Gastrocnemius medialis (tissue), 4 donors: Measurements from ENCODE around the gene XKR8. TPM values are rescaled to one million over a fixed set of nuclear protein-coding genes. Genes with fewer than 3 reads are reported as not detected.

ENCODE experiments used
- ATAC-seq, 2 donors: fragments of 150-250 bp; one replicate each; pipeline ENCODE4 v1.9.1; 2016
- DNase-seq, 2 donors: peaks; one replicate each; pipeline ENCODE4 v3.0.0-alpha.2; 2019
- H3K27ac ChIP-seq, 4 donors: fragments of 200-600 bp; sonication (generic); 1 replicate in 1 of 4; 2 replicates in 3 of 4; pipeline ENCODE4 v1.5.1; 2016 to 2018; ENCODE audit warnings: mild to moderate bottlenecking in 2 of 4, moderate library complexity in 1 of 4
- H3K27me3 ChIP-seq, 3 donors: fragments of 200-600 bp; sonication (generic) in 2 of 3; 1 replicate in 1 of 3; 2 replicates in 2 of 3; pipeline versions ENCODE4 v1.5.1 to v1.6.0; 2016 to 2019; ENCODE audit warnings: mild to moderate bottlenecking in 1 of 3, moderate library complexity in 1 of 3
- H3K36me3 ChIP-seq, 2 donors: fragments of 200-600 bp; sonication (generic) in 1 of 2; one replicate each; pipeline ENCODE4 v1.5.1; 2017 to 2018
- H3K4me1 ChIP-seq, 2 donors: fragments of 200-600 bp; sonication (generic) in 1 of 2; one replicate each; pipeline ENCODE4 v1.5.1; 2016 to 2017; ENCODE audit warnings: mild to moderate bottlenecking in 2 of 2
- H3K4me3 ChIP-seq, 4 donors: fragments of 200-600 bp; sonication (generic) in 3 of 4; 1 replicate in 1 of 4; 2 replicates in 3 of 4; pipeline ENCODE4 v1.5.1; 2016 to 2019; ENCODE audit warnings: mild to moderate bottlenecking in 2 of 4
- H3K9me3 ChIP-seq, 3 donors: fragments of 200-600 bp; sonication (generic) in 2 of 3; 1 replicate in 1 of 3; 2 replicates in 2 of 3; pipeline ENCODE4 v1.5.1; 2016 to 2019
- CTCF ChIP-seq, 5 experiments: fragments of 450-650 bp in 3 of 5; fragments of 200-600 bp in 2 of 5; sonication (generic) in 2 of 5; IDR thresholded peaks in 4 of 5; conservative IDR thresholded peaks in 1 of 5; 1 replicate in 4 of 5; 2 replicates in 1 of 5; pipeline ENCODE4 v1.5.1; 2016 to 2019; ENCODE audit warnings: antibody characterized with exemption in 5 of 5, mild to moderate bottlenecking in 3 of 5, moderate library complexity in 3 of 5
- POLR2A ChIP-seq, 2 donors: fragments of 450-650 bp; IDR thresholded peaks; one replicate each; pipeline ENCODE4 v1.6.1; 2017; ENCODE audit warnings: antibody characterized with exemption in 2 of 2, mild to moderate bottlenecking in 2 of 2, moderate library complexity in 2 of 2
- in situ Hi-C, 4 donors: fragments of 200-750 bp; cut with MboI; loops; one replicate each; pipeline versions ENCODE4 v1.15.0 to v1.8.0; 2017; ENCODE audit warnings: low sequenced_read_pairs in 4 of 4
- intact Hi-C: fragments of 100-400 bp; cut with DNase I; formaldehyde crosslinking; loops from one replicate; pipeline ENCODE4 v1.15.1; 2023; ENCODE audit warnings: low total_unique reads
- total RNA-seq, 4 donors: library from RNA; depleted of rRNA; stranded (reverse); fragments of >200 nt; gene quantifications; one replicate each; pipeline versions ENCODE4 v1.1.0 to v1.2.3, GENCODE V29; 2016

XKR8 gene
- total RNA-seq, 4 donors from 2014 or later: 3.8 to 7.4 (median 5.4) TPM

- H3K27me3 ChIP-seq: no peaks in the 10 kb centered on the region
- H3K4me1 ChIP-seq: peaks cover 9 to 11% of the 10 kb centered on the region in 2 donors
- DNase-seq: no peak
- H3K9me3 ChIP-seq: no peaks in the 10 kb centered on the region
- no peak for ATAC-seq
- intact Hi-C loops: no loop called here
- TF ChIP-seq CTCF (IDR thresholded peaks at IDR 0.05 in 4 of 5, conservative IDR thresholded peaks at IDR 0.05 in 1 of 5) (no peak), POLR2A (IDR thresholded peaks at IDR 0.05) (no peak)
- H3K27ac ChIP-seq: no peak overlapping the region
- in situ Hi-C loops: no loop called here
- no peaks in the 10 kb centered on the region for H3K36me3 ChIP-seq
- no peak overlapping the region for H3K4me3 ChIP-seq
These were observed 1.3 kb upstream of the XKR8 start for GRCh38 chr1:27958513-27958912.

GRCh38 chr1:27960762-27961645 lies 1.2 kb downstream of the XKR8 start:
- in situ Hi-C loops (no loop called here), intact Hi-C loops (loop anchor here (2.0 to 5.0 kb wide), 2 partner anchors 18 to 104 kb away; no protein-coding TSS in a partner anchor)
- no peak for TF ChIP-seq POLR2A (IDR thresholded peaks at IDR 0.05)
- TF ChIP-seq CTCF (IDR thresholded peaks at IDR 0.05 in 4 of 5, conservative IDR thresholded peaks at IDR 0.05 in 1 of 5): no peak
- DNase-seq (no peak), ATAC-seq (peak in 1 of 2 donors; percentile 23)
- H3K27me3 ChIP-seq: no peaks in the 10 kb centered on the region
- H3K9me3 ChIP-seq: no peaks in the 10 kb centered on the region
- H3K4me3 ChIP-seq: peak overlapping the region in 3 of 4 donors; percentile 61 to 86 (median 71)
- peak overlapping the region; percentile 78 to 87 (median 82) for H3K27ac ChIP-seq
- H3K4me1 ChIP-seq: peaks cover 9 to 11% of the 10 kb centered on the region in 2 donors
- H3K36me3 ChIP-seq: peaks cover 0 to 8% of the 10 kb centered on the region in 2 donors

GRCh38 chr1:27961646-27962221 lies 2.0 kb downstream of the XKR8 start:
- Histone ChIP-seq H3K4me3 (no peak overlapping the region), H3K27ac (peak overlapping the region in 3 of 4 donors; percentile 79 to 87 (median 84)), H3K9me3 (no peaks in the 10 kb centered on the region), H3K4me1 (peaks cover 9 to 11% of the 10 kb centered on the region in 2 donors), H3K36me3 (peaks cover 0 to 14% of the 10 kb centered on the region in 2 donors), H3K27me3 (no peaks in the 10 kb centered on the region)
- ATAC-seq (no peak), DNase-seq (no peak)
- intact Hi-C loops: loop anchor here (2.0 to 5.0 kb wide), 2 partner anchors 17 to 104 kb away; no protein-coding TSS in a partner anchor
- in situ Hi-C loops: no loop called here
- TF ChIP-seq POLR2A (IDR thresholded peaks at IDR 0.05) (no peak), CTCF (IDR thresholded peaks at IDR 0.05 in 4 of 5, conservative IDR thresholded peaks at IDR 0.05 in 1 of 5) (no peak)

- Histone ChIP-seq H3K9me3 (no peaks in the 10 kb centered on the region), H3K27ac (no peak overlapping the region), H3K27me3 (no peaks in the 10 kb centered on the region), H3K36me3 (peaks cover 0 to 14% of the 10 kb centered on the region in 2 donors), H3K4me3 (no peak overlapping the region), H3K4me1 (peaks cover 11 to 13% of the 10 kb centered on the region in 2 donors)
- intact Hi-C loops: loop anchor here (5.0 kb wide), 1 partner anchor 106 kb away; no protein-coding TSS in a partner anchor
- TF ChIP-seq CTCF (IDR thresholded peaks at IDR 0.05 in 4 of 5, conservative IDR thresholded peaks at IDR 0.05 in 1 of 5) (no peak), POLR2A (IDR thresholded peaks at IDR 0.05) (no peak)
- no peak for DNase-seq
- ATAC-seq: no peak
- in situ Hi-C loops: no loop called here
These were observed 3.6 kb downstream of the XKR8 start for GRCh38 chr1:27963393-27963792.
